Central memory CD4-positive, alpha-beta T cell (primary cell): ENCODE data around the gene PRSS21.
A peak's percentile ranks its signal among the peaks of the same experiment; 100 is the strongest.

Source experiments
- DNase-seq: peaks from one replicate; pipeline ENCODE4 v3.0.0; 2022
- total RNA-seq, 3 experiments: gene quantifications; one replicate each; lab custom pipeline; 2026; lab: John Stamatoyannopoulos, UW

The PRSS21 gene
- 1.5 to 2.9 (median 2.3) reads per million in 3 experiments for total RNA-seq

DNA sequence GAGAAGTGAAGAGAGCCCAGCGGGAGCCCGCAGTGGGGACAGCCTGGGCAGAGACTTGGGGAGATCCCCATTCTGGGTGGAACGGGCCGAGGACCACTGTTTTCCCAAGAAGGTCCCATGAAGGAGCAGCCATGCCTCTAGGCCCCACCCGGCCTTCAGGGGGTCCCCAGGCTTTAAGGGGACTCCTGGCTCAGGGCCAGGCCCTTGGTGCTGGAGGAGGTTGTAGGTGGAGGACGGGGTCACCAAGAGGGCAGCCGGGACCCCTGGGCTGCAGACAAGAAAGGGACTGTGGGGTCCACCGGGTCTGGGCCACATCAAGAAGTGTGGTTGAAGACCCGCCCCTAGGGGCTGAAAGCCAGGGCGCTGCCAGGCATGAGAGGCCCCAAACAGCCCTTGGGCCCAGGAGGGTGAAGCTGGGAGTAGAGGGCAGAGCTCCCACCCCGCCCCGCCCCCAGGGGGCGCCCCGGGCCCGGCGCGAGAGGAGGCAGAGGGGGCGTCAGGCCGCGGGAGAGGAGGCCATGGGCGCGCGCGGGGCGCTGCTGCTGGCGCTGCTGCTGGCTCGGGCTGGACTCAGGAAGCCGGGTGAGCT, at the start of gene PRSS21:
TSS of gene PRSS21 (plus strand) at position 487 of the 589 bp plus-strand sequence. CDS start at position 519, 32 bp downstream.
- peak; percentile 37 for DNase-seq

DNA sequence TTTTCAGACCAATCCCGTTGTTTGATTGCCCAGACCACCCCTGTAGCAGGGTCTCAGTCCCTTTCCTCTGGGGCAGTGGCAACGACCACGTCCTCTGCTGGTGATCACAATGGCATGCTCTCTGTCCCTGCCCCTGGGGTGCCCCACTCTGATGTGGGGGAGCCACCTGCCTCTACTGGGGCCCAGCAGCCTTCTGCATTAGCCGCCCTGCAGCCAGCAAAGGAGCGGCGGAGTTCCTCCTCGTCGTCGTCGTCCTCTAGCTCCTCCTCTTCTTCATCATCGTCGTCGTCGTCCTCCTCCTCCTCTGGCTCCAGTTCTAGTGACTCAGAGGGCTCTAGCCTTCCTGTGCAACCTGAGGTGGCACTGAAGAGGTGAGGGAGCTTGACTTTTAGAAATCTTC, 49.1 kb upstream of the PRSS21 start:
- DNase-seq, result no peak

DNA sequence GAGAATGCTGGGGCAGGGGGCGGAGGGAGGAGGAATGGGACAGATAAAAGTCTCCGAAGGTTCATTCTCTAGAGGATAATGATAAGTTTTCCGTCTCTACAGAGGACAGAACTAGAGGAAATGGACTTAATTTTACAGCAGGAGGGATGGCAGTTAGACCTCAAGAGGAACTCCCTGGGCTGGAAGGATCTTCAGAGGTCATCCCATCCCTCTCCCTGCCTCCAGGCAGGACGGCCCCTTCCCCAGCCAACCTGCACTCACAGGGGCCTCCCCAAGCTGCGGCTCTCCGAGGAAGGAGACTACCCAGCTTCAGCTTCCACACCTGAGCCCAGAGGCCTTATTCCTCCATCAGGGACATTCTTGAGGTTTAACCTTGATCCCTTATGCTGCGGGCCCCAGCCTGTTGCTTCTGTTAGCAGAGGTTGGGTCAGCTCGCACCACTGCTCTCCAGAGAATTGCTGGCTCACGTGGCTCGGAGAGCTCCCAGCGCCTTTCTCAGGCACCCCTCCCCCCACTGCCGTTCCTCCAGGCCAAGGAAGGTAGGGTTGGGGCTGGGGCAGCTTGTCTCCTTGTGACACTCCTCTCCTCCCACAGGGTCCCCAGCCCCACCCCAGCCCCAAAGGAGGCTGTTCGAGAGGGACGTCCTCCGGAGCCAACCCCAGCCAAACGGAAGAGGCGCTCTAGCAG, 48.5 kb upstream of the PRSS21 start:
- DNase-seq, result no peak

DNA sequence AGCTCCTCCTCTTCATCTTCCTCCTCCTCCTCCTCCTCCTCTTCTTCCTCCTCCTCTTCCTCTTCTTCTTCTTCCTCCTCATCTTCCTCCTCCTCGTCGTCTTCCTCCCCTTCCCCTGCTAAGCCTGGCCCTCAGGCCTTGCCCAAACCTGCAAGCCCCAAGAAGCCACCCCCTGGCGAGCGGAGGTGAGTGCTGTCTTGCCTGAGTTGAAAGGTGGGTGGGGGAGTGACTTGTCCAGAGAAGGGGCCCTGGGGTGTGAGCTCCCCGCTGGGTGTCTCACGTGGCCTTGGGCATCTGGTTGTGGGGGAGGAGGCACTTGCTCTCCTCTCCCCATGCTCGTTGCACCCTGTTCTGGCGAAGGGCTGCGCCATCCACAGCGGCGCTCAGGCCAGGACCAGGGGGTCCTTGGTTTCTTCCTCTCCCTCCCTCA, 47.9 kb upstream of the PRSS21 start:
- no peak for DNase-seq

DNA sequence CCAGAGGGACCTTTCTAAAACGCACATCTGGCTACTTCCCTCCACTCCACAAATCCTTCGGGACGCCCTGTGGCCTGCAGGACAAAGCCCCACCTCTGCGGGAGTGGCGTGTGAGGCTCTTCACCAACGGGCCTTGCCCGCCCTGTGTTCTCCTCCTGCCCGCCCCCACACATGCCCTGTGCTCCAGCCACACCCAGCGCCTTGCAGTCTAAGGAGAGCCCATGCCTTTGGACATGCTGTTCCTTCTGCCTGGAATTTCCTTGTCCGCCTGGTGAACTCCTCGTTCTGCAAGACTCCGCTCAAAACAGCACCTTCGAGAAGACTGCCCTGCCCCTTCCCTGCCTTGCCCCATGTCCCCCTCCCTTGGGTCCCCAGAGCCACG, 47.4 kb upstream of the PRSS21 start:
- DNase-seq, result no peak

DNA sequence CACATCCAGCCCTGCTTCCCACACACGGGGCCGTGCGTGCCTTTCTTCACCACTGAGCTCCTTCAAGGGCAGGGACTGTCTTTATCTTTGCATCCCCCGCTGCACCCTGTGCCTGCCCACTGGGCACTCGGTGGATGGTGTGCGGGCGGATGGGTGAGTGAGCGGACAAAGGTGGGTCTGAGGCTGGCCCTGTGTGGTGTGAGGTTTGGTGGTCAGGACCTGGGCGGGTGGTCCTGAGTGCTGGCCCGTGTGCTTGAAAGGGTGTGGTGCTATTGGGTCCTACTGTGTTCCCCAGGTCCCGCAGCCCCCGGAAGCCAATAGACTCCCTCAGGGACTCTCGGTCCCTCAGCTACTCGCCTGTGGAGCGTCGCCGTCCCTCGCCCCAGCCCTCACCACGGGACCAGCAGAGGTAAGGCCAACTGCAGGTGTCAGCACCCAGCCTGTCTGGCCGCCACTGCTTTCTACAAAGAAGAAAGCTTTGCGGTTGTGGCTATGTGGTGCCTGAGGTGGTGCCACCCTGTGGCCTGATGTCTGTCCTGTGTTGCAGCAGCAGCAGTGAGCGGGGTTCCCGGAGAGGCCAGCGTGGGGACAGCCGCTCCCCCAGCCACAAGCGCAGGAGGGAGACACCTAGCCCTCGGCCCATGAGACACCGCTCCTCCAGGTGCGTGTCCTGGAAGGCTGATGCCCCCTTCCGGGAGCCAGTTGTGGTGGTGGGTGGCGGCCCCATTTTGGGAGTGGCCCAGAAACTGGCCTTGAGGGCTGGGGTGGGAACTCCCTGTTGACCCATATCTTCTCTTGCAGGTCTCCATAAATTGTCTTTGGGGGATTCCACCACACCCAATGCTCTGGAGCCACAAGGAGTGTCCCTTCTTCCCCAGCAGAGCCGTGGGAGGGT, 46.7 kb upstream of the PRSS21 start:
- DNase-seq, result no peak

- DNase-seq, result no peak
These were observed 45.3 kb upstream of the PRSS21 start for GRCh38 chr16:2771496-2772402.

- DNase-seq, result no peak
These were observed 43.7 kb upstream of the PRSS21 start for GRCh38 chr16:2773188-2773968.

DNA sequence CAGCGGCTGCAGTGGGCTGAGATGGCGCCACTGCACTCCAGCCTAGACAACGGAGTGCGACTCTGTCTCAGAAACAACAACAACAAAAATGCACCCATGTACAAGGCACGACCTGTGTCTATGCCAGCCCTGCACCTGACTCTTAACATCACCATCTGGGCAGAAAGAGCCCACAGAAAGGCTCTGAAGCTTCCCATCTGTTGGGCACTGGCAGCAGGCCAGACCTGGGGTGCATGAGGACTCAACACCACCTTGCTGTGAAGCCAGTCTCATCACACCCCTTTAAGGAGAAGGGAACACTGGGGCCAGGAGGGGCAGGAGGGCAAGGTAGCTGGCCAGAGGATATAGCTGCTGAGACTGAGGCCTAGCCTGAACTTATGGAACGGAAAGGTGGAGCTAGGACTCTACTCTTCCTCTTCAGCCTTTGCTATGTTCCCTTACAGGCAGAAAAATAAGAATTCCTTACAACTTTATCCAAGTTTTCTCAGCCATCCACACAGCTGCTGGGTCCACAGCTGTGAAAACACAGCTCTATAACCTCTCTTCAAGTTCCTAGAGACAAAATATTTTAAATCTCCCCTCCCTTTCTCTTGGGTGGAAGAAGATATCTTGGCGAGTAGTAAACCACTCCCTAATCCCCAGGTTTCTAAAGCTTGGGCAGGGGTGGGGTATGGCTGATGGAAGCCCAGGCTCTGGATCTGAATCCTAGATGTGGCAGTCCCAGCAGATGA, 42.7 kb upstream of the PRSS21 start:
- DNase-seq, result no peak

GRCh38 chr16:2775131-2775716, 41.8 kb upstream of the PRSS21 start:
- DNase-seq, result no peak

DNA sequence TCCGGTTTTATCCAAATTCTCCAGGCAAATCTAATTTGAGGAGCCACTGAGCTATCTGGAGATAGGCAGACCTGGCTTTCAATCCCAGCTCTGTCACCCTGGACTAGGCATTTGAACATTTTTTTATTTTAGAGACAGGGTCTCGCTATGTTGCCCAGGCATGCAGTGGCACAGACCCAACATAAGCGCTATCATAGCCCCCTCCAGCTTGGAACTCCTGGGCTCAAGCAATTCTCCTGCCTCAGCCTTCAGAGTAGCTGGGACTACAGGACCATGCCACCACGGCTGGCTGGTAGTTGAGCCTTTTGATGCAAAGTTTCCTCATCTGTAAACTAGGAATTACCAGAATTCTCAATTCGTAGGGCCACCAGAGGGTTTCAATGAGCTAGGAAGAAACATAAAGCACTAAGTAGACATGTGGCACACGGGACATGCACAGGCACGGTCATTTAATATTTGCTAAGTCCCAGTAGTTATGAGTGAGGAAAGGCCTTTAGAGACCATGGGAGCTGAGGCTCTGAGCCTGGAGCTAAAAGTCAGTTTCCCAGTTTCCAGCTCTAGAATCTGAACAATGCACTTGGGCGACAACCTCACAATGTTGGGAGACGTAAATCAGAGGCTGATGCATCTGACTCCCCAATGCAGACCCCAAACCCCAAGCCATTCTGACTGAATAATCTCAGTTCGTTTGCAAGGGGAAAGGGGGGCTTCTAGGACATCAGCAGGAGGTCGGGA, 41.1 kb upstream of the PRSS21 start:
- DNase-seq, result no peak

DNA sequence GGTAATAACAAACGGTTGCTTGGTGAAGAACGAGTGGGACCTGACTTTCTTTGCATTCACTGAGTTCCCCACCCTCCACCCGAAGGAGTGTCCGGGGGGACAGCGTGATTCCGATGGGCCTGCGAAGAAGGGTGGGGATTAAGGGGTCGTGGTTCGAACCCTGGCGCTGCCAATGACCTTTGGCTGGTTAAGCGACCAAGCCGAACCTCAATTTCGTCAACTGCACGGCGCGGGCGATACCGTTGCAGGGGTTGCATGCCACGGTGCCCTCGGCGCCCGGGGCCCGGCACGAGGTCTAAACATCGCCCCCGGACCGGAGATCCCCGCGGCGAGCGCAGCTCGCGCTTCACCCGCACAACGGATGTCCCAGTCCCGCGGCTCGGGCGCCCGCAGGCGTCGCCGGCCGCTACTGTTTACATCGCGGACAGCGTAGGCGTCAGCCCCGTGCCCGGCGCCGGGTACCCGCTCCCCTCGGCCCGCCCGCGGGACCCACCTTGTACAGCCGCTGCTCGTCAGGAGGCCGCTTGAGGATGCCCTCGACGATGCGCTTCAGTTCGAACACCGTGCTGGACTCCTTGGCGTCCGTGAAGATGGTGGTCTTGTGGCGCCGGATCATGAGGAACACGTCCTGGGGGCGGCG, 40.4 kb upstream of the PRSS21 start:
- DNase-seq, result peak; percentile 31

- peak; percentile 86 for DNase-seq
These were observed 39.7 kb upstream of the PRSS21 start, which contains the start of gene ELOB for GRCh38 chr16:2777231-2777902. Gene ELOB, minus strand, starts transcription at chr16:2777280. Its CDS starts 41 bp downstream, at chr16:2777239.

DNA sequence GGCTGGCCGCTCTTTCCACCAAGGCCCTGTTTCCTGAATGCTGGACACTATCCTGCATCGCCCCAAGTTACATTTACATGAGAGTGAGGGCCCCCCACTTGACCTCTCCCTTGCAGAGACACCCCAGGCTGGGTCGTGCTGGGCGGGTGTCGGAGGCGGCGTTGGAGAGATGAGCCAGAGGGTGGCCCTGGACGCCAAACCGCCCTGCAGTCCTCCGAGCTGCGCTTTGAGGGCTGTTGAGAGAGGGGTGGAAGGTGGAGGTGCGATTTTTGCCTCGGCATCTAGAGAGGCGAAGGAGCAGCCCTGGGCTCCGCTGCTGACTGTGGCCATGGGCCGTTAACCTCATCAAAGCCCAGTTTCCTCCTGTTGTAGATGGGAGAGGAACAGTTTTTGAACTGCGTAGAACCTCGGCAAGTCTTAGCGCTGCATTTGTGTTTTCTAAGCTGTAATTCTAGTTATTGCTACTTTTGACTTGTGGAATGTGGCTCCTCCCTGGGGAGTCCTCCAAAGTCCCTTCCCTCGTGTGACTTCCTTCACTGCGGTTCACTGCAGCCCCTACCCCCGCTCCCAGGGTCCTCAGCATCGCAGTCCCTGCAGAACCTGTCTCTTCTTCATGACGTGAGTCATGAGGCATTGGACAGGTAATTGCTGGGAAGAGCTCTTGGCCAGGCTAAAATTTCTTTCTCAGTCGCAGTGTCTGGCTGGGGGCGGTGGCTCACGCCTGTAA, 39.0 kb upstream of the PRSS21 start:
- peak; percentile 46 for DNase-seq

DNA sequence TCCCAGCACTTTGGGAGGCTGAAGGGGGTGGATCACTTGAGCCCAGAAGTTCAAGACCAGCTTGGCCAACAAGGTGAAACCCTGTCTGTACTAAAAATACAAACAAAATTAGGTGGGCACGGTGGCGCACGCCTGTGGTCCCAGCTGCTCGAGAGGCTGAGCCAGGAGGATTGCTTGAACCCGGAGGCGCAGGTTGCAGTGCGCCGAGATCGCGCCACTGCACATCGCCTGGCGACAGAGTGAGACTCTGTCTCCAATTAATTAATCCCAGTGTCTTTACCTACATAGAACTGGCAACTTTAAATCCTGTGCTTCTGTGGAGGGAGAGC, 38.4 kb upstream of the PRSS21 start:
- no peak for DNase-seq

- no peak for DNase-seq
These were observed 37.7 kb upstream of the PRSS21 start for GRCh38 chr16:2779151-2779920.
